ENCODE data around the gene MAN1C1. TPM values are rescaled to one million over a fixed set of nuclear protein-coding genes. Genes with fewer than 3 reads are reported as not detected.

The MAN1C1 gene
- total and polyA plus RNA-seq, 2 donors (not counting 3 experiments of a cell fraction or from before 2014, with no cell fraction given) = 1.5 to 4.0 TPM

DNA sequence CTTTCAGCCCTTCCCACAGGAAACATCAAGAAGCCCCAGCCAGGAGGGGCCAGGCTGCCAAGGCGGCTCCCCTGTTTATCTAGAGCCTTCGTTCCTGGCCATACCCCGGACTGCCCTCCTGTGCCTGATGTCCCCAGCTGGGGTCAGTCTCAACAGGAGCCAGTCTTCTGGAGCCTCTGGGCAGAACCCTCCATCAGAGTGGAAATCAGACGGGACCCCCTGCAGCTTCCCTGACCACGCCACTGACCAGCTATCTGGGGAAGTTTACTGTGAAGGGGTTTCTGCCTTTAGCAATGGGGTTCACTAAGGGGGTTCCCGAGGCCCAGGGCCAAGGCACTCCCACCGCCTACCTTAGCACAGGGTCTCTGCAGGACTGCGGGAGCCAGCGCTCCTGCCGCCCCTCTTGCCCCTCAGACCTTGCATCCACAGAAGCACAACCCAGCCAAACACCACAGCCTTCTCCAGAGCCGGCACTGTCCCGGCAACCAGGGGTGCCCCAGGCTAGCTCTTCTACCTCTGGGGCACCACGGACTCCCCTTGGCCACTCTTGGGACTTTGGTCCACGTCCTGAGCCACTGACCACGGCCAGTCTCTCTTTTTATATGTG lies 199.6 kb downstream of the MAN1C1 start:
- intact Hi-C loops (cut with micrococcal nuclease) = no loop called here
- H3K27ac ChIP-seq (ENCODE audit: insufficient read depth, low read depth, low read length) = no peak overlapping the region
- H4K20me1 ChIP-seq (replicated peaks; ENCODE audit: control insufficient read depth, extremely low read depth, insufficient read depth, low read length) = no peaks in the 10 kb centered on the region
- no peak overlapping the region for H2AFZ ChIP-seq (ENCODE audit: low read depth, low read length)
- TF ChIP-seq JUN (IDR thresholded peaks at IDR 0.05; ENCODE audit: borderline replicate concordance, insufficient read depth, insufficient read length, low read depth) = no peak
- TF ChIP-seq EZH2 (IDR thresholded peaks at IDR 0.05; ENCODE audit: borderline replicate concordance, low read depth, low read length, severe bottlenecking) = no peak
- TF ChIP-seq POLR2A (IDR thresholded peaks at IDR 0.05; ENCODE audit: low read depth, low read length) = no peak
- TF ChIP-seq POLR2AphosphoS5 (IDR thresholded peaks at IDR 0.05; ENCODE audit: insufficient read depth, low read depth, low read length) = no peak
- TF ChIP-seq, protein P1, sequence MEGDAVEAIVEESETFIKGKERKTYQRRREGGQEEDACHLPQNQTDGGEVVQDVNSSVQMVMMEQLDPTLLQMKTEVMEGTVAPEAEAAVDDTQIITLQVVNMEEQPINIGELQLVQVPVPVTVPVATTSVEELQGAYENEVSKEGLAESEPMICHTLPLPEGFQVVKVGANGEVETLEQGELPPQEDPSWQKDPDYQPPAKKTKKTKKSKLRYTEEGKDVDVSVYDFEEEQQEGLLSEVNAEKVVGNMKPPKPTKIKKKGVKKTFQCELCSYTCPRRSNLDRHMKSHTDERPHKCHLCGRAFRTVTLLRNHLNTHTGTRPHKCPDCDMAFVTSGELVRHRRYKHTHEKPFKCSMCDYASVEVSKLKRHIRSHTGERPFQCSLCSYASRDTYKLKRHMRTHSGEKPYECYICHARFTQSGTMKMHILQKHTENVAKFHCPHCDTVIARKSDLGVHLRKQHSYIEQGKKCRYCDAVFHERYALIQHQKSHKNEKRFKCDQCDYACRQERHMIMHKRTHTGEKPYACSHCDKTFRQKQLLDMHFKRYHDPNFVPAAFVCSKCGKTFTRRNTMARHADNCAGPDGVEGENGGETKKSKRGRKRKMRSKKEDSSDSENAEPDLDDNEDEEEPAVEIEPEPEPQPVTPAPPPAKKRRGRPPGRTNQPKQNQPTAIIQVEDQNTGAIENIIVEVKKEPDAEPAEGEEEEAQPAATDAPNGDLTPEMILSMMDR (IDR thresholded peaks at IDR 0.05; ENCODE audit: extremely low read depth in 1 of 2, insufficient read depth in 1 of 2, low read depth in 1 of 2, low read length in 2 of 2) = no peak
- TF ChIP-seq GATA2 (IDR thresholded peaks at IDR 0.05; ENCODE audit: insufficient read depth, insufficient read length, low read depth, low read length) = no peak
- no peak for TF ChIP-seq FOS (IDR thresholded peaks at IDR 0.05; ENCODE audit: borderline replicate concordance, insufficient read depth, low read length)
- TF ChIP-seq MYC (IDR thresholded peaks at IDR 0.05; ENCODE audit: low read depth, low read length) = no peak
- TF ChIP-seq, protein P2, sequence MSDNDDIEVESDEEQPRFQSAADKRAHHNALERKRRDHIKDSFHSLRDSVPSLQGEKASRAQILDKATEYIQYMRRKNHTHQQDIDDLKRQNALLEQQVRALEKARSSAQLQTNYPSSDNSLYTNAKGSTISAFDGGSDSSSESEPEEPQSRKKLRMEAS (IDR thresholded peaks at IDR 0.05; ENCODE audit: insufficient read depth, insufficient read length) = no peak
- DNase-seq (ENCODE audit: low read depth, low spot score) (no peak), FAIRE-seq (no peak)
- H3K4me2 ChIP-seq (ENCODE audit: insufficient read depth, low read length) = no peak overlapping the region
- peaks cover 3 to 40% of the 10 kb centered on the region in 2 experiments for H3K36me3 ChIP-seq (ENCODE audit: control insufficient read depth in 2 of 2, extremely low read depth in 1 of 2, insufficient read depth in 2 of 2, low read length in 2 of 2)
- no peak overlapping the region for H3K9ac ChIP-seq (replicated peaks; ENCODE audit: extremely low read depth, insufficient read depth, low read length)
- no TSS peak for BruUV-seq (replicated peaks)
- H3K4me1 ChIP-seq (ENCODE audit: control insufficient read depth, extremely low read depth, insufficient read depth, low read length) = peaks cover 9% of the 10 kb centered on the region
- H3K27me3 ChIP-seq (ENCODE audit: control insufficient read depth in 2 of 2, insufficient read depth in 2 of 2, low read length in 2 of 2) = no peaks in the 10 kb centered on the region
- ChIA-PET POLR2A (no interaction called here), CTCF (no interaction called here)
- H3K9me1 ChIP-seq (replicated peaks; ENCODE audit: control insufficient read depth, extremely low read depth, insufficient read depth, low read length) = no peaks in the 10 kb centered on the region
- dilution Hi-C loops (cut with MboI; ENCODE audit: extremely low pct_ligation_motif_present, low sequenced_read_pairs) = no loop called here
- H3K9me3 ChIP-seq (replicated peaks; ENCODE audit: control insufficient read depth, insufficient read depth, low read length) = no peaks in the 10 kb centered on the region
- H3K4me3 ChIP-seq (replicated peaks in 1 of 3; ENCODE audit: insufficient read depth in 1 of 3, low read depth in 1 of 3, low read length in 3 of 3) = no peak overlapping the region
- peaks cover 4% of the 10 kb centered on the region for H3K79me2 ChIP-seq (ENCODE audit: control insufficient read depth, insufficient read depth, low read length)

Measured in endothelial cell of umbilical vein (primary cell).